GM18861 (cell line): ENCODE results near the gene MYL10.

Experiments
- ATAC-seq: cut with Tn5 transposase; IDR thresholded peaks from one replicate; pipeline ENCODE4 v1.9.1; 2021; ENCODE audit not compliant: unreplicated experiment

The MYL10 gene

GRCh38 chr7:101576998-101577397, 52.1 kb downstream of the MYL10 start:
- no peak for ATAC-seq

- no peak for ATAC-seq
These were observed 53.4 kb downstream of the MYL10 start for GRCh38 chr7:101575721-101576120.

- ATAC-seq: no peak
These were observed 53.9 kb downstream of the MYL10 start for GRCh38 chr7:101575168-101575567.

- no peak for ATAC-seq
These were observed 56.9 kb downstream of the MYL10 start for GRCh38 chr7:101572156-101572555.

GRCh38 chr7:101567230-101567629, 61.9 kb downstream of the MYL10 start:
- no peak for ATAC-seq

GRCh38 chr7:101565601-101566209, 63.4 kb downstream of the MYL10 start:
- no peak for ATAC-seq

- no peak for ATAC-seq
These were observed 64.3 kb downstream of the MYL10 start for GRCh38 chr7:101564778-101565211.

GRCh38 chr7:101563943-101564777, 64.9 kb downstream of the MYL10 start:
- ATAC-seq: no peak
